ENCODE data around the gene PRRT1B.

The PRRT1B gene

DNA sequence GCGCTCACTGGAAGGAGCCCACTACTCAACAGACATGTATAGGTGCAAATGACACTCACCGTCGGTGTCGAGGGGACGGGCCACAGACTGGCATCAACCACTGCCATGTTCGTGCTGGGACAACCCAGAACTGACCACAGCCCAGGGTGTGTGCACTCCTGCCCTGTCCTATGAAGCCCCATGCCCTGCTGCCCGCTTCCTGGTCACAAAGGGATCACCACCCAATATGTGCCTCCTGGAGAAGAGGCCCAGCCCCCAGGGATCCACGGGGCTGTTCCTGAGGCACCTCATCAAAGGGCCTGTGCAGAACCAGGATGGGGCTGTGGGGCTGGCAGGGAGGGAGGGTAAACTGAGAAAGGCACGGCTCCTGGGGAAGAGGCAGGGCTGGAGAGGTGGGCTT lies 43.1 kb downstream of the PRRT1B start:
- H3K9ac ChIP-seq (ENCODE audit: low read depth, low read length), result no peak overlapping the region
- no peaks in the 10 kb centered on the region for H3K4me1 ChIP-seq (ENCODE audit: control insufficient read depth, insufficient read depth, low read length)
- peaks cover 50% of the 10 kb centered on the region for H3K36me3 ChIP-seq (ENCODE audit: control insufficient read depth, insufficient read depth, low read length)
- no peaks in the 10 kb centered on the region for H3K9me3 ChIP-seq (ENCODE audit: control insufficient read depth, insufficient read depth, low read length)
- no peak overlapping the region for H3K4me3 ChIP-seq (ENCODE audit: low read depth, low read length)
- H3K27me3 ChIP-seq (ENCODE audit: control insufficient read depth, insufficient read depth, low read length), result no peaks in the 10 kb centered on the region

DNA sequence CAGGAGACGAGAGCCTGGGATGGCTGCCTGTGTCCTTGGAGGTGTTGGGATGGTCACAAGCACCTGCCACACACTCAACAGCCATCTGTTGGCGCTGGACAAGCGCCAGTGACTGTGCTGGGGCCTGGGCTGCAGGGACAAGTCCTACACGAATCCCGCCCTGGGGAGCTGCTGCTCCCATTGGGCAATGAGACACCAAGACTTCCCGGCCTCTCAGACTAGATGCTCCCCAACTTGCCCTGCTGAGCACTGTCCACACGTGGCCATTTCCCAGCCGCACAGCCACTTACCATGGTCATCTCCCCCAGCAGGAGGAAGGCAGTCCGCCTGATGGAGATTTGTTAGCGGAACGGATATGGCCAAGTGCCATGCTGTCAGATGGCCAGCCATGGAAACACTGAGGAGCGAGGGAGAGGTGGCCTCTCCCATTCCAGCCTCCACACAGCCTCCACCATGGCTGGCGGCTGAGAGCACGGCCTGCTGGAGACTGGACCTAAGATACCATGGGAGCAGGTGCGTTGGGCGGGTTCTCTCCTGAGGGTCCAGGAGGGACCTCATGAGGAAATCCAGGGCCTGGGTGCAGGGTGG lies 43.9 kb downstream of the PRRT1B start:
- Histone ChIP-seq H3K36me3 (ENCODE audit: control insufficient read depth, insufficient read depth, low read length) (peaks cover 46% of the 10 kb centered on the region), H3K4me1 (ENCODE audit: control insufficient read depth, insufficient read depth, low read length) (no peaks in the 10 kb centered on the region), H3K4me3 (ENCODE audit: low read depth, low read length) (no peak overlapping the region), H3K27me3 (ENCODE audit: control insufficient read depth, insufficient read depth, low read length) (no peaks in the 10 kb centered on the region), H3K9ac (ENCODE audit: low read depth, low read length) (no peak overlapping the region), H3K9me3 (ENCODE audit: control insufficient read depth, insufficient read depth, low read length) (no peaks in the 10 kb centered on the region)

DNA sequence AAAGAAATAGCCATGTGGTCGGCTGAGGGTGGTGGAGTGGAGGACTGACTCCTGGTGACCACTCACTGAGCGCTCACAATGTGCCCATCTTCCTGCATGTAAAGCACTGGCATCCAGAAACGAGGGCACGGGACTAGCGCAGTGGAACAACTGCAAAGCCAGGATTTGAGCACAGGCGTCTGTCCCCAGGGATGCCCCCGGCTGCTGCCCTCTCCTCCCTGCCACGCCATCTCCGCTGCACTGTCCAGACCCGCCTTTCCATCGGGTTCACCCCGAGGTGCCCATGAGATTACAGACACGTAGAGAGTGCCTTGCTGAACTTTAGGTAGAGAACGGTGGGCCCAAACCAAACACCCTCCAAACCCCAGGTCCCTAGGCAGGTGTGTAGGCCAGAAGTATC lies 44.7 kb downstream of the PRRT1B start:
- Histone ChIP-seq H3K4me3 (ENCODE audit: low read depth, low read length) (no peak overlapping the region), H3K27me3 (ENCODE audit: control insufficient read depth, insufficient read depth, low read length) (no peaks in the 10 kb centered on the region), H3K36me3 (ENCODE audit: control insufficient read depth, insufficient read depth, low read length) (peaks cover 41% of the 10 kb centered on the region), H3K9ac (ENCODE audit: low read depth, low read length) (no peak overlapping the region), H3K4me1 (ENCODE audit: control insufficient read depth, insufficient read depth, low read length) (no peaks in the 10 kb centered on the region), H3K9me3 (ENCODE audit: control insufficient read depth, insufficient read depth, low read length) (no peaks in the 10 kb centered on the region)

DNA sequence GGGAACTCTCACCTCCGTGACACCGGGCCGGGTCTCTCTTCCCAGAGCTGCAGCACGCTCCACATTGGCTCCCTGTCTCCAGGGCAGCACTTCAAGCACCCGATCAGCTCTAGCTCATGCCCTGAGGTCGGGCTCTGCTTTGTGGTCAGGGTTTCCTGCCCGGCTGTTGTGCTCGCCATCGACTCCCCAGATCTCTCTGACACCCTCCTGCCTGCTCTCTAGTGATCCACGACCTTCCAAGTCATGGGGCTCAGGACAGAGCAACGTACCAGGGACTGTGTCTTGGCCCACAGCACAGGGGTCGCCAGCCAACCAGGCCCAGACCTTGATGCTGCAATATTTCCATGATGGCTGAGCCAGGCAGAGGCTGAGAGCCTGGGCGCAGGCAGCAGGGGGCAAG lies 45.1 kb downstream of the PRRT1B start:
- no peak overlapping the region for H3K9ac ChIP-seq (ENCODE audit: low read depth, low read length)
- H3K36me3 ChIP-seq (ENCODE audit: control insufficient read depth, insufficient read depth, low read length), result peaks cover 40% of the 10 kb centered on the region

DNA sequence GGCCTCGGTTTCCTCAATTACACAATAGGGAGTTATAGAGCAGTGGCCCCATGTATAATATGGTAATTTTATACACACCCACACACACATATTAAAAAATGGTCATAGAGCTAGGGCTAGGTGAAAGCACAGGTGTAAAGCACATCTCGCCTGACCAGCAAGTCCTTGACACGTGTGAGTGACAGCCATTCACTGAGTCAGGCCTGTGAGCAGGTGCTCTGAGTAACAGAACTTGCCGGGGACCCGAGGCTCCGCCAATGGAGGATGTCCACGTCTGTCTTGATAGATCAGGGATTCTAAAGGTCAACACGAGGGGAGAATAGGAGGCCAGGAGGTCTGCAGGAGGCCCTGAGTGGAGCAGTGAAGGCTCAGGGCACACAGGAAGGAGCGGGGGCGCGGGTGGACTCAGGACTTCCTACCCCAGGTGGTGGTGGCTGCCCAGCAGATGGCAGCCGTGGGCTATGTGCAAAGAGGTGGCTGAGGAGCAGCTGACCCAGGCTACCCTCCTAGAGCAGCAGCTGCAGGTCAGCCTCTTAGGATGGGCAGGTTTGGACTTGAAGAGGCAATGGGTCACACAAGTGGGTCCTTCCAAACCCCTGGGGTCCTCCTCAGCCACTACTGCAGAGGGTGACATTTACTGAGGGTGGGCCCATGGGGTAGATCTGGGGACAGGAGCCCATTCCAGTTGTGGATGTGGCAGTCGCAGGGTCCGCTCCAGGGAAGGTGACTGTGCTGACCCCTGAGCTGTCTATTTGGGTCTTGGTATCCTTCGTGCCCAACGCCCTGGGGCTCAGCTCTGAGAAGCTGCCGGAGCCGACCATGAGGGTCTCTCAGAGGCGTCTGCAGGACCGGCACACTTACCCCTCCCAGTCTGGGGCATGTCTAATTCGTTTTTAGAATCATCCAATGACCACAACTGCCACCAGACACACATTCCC lies 45.9 kb downstream of the PRRT1B start:
- Histone ChIP-seq H3K36me3 (ENCODE audit: control insufficient read depth, insufficient read depth, low read length) (peaks cover 48% of the 10 kb centered on the region), H3K9ac (ENCODE audit: low read depth, low read length) (no peak overlapping the region)

More for the DNA sequence above, 45.1 kb downstream of the PRRT1B start:
- no peaks in the 10 kb centered on the region for H3K27me3 ChIP-seq (ENCODE audit: control insufficient read depth, insufficient read depth, low read length)
- no peaks in the 10 kb centered on the region for H3K4me1 ChIP-seq (ENCODE audit: control insufficient read depth, insufficient read depth, low read length)
- no peaks in the 10 kb centered on the region for H3K9me3 ChIP-seq (ENCODE audit: control insufficient read depth, insufficient read depth, low read length)
- H3K4me3 ChIP-seq (ENCODE audit: low read depth, low read length), result no peak overlapping the region

DNA sequence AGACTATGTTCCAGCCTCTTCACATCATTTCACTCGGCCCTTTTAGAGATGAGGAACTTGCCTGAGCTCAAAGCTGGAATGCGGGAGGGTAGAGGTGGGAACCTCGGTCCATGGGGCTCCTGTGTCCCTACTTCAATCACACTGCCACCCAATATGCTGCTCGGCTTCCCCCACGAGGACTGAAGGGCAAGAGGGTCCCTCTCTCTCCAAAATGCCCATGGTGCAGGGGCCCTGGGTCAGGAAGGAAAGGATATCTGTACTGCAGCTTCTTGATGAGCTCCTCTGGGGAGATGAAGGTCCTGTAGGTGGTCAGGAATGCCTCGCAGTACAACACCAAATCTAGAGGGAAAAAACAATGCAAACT lies 46.5 kb downstream of the PRRT1B start:
- H3K9me3 ChIP-seq (ENCODE audit: control insufficient read depth, insufficient read depth, low read length), result no peaks in the 10 kb centered on the region

More for the DNA sequence above, 45.9 kb downstream of the PRRT1B start:
- Histone ChIP-seq H3K4me1 (ENCODE audit: control insufficient read depth, insufficient read depth, low read length) (no peaks in the 10 kb centered on the region), H3K27me3 (ENCODE audit: control insufficient read depth, insufficient read depth, low read length) (no peaks in the 10 kb centered on the region), H3K4me3 (ENCODE audit: low read depth, low read length) (no peak overlapping the region), H3K9me3 (ENCODE audit: control insufficient read depth, insufficient read depth, low read length) (no peaks in the 10 kb centered on the region)

DNA sequence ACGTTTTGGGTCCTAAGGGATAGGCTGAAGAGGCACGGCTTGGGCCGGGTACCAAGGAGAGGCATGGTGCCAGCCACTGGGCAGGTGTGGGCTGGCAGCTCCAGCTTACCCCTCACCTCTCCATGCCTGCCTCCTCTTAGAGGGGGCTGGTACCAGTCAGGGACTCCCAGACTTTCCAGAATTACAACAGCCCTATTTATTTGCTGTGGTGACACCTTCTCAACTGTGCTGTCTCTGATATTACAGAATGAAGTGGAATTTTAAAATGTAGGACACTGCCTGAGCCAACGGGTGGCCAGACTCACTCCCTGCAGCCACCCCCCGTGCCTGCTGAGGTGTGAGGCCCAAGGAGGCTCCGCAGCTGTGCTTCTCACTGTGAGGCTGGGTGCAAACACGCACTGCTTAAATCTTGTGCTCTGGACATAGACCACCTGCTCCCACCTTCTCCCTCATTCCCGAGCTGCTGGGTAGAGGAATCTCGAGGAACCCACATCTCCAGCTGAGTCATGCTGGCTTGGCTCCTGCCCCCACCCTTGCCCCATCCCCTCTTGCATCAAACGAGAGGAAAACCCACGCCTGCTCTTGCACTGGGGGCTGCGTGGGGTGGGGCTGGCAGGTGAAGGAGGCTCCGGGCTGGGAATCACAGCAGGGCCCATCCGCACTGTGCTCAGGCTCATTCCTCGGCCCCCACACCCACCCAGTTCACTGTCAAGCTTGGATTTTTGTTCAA lies 47.9 kb downstream of the PRRT1B start:
- H3K9ac ChIP-seq (ENCODE audit: low read depth, low read length), result no peak overlapping the region
- no peaks in the 10 kb centered on the region for H3K9me3 ChIP-seq (ENCODE audit: control insufficient read depth, insufficient read depth, low read length)
- H3K27me3 ChIP-seq (ENCODE audit: control insufficient read depth, insufficient read depth, low read length), result no peaks in the 10 kb centered on the region
- no peaks in the 10 kb centered on the region for H3K4me1 ChIP-seq (ENCODE audit: control insufficient read depth, insufficient read depth, low read length)
- H3K4me3 ChIP-seq (ENCODE audit: low read depth, low read length), result no peak overlapping the region
- peaks cover 55% of the 10 kb centered on the region for H3K36me3 ChIP-seq (ENCODE audit: control insufficient read depth, insufficient read depth, low read length)

More for the DNA sequence above, 46.5 kb downstream of the PRRT1B start:
- H3K36me3 ChIP-seq (ENCODE audit: control insufficient read depth, insufficient read depth, low read length), result peaks cover 53% of the 10 kb centered on the region
- H3K4me3 ChIP-seq (ENCODE audit: low read depth, low read length), result no peak overlapping the region
- H3K9ac ChIP-seq (ENCODE audit: low read depth, low read length), result no peak overlapping the region
- no peaks in the 10 kb centered on the region for H3K4me1 ChIP-seq (ENCODE audit: control insufficient read depth, insufficient read depth, low read length)
- no peaks in the 10 kb centered on the region for H3K27me3 ChIP-seq (ENCODE audit: control insufficient read depth, insufficient read depth, low read length)

DNA sequence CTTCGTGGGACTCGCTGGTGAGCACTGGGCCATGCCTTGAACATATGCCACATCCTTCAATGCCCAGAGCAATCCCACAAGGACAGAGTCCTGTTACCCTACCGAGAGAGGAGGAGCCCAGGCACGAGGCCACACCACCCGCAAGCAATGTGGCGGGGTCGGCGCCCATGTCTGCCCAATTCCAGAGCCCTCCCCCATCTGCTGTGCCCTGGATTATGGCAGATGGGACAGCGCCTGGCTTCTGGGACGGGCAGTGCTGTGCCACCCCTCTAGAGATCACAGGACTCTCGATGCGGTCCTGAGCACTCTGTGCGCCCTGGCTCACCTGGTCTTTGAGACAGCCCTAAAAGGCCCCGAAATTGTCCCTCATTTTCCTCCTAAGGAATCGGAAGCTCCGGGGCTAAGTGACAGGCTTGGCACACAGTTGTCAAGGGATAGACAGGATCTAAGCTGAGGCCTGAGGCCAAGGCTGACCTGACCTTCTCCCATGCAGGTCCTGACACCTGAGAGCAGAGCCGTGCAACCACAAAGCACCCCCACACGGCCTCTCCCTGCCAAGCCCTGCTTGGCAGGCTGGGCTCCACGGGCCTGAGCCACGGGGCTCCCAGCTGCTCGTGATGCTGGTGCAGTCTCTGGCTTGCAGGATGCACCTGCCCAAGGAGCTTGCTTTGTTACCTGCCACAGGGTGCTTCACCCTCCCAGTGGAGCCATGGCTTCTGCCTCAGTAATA lies 48.8 kb downstream of the PRRT1B start:
- no peaks in the 10 kb centered on the region for H3K27me3 ChIP-seq (ENCODE audit: control insufficient read depth, insufficient read depth, low read length)
- no peaks in the 10 kb centered on the region for H3K4me1 ChIP-seq (ENCODE audit: control insufficient read depth, insufficient read depth, low read length)
- H3K9me3 ChIP-seq (ENCODE audit: control insufficient read depth, insufficient read depth, low read length), result no peaks in the 10 kb centered on the region
- H3K9ac ChIP-seq (ENCODE audit: low read depth, low read length), result no peak overlapping the region
- no peak overlapping the region for H3K4me3 ChIP-seq (ENCODE audit: low read depth, low read length)
- H3K36me3 ChIP-seq (ENCODE audit: control insufficient read depth, insufficient read depth, low read length), result peaks cover 51% of the 10 kb centered on the region

DNA sequence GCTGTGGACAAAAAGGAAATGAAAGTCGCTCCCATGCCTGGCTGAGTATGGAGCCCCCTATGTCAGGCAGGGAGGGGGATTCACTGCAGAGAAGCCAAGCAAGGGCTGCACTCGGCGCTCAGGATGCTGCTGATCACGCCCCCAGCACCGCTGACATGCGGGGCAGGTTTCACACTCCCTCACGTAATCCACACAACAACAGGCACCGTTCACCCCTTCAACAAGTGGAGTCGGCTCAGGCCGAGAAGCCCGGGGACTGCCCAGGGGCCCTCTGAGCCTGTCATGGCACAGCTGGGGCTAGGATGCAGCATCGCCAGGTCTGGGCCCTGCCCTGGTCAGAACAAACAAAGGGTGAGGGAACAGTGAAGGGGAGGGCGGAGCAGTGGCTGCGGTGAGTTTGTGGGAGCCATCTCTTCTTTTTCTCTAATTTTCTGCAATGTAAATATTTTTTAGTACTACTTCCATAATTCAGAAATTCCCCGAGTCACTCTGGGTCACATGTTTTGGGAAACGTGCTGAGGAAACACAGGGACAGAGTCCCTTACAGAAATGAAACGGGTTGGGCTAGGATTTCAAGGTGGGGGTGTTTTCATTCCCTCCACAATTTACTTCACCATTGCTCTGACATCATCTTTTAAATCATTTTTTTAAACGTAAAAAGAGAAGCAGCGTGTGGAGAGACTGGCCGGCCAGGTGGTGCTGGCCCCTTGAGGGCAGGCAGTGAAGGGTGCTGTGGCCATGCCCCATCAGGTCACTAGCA lies 49.8 kb downstream of the PRRT1B start:
- Histone ChIP-seq H3K9me3 (ENCODE audit: control insufficient read depth, insufficient read depth, low read length) (no peaks in the 10 kb centered on the region), H3K27me3 (ENCODE audit: control insufficient read depth, insufficient read depth, low read length) (no peaks in the 10 kb centered on the region), H3K4me3 (ENCODE audit: low read depth, low read length) (no peak overlapping the region), H3K9ac (ENCODE audit: low read depth, low read length) (no peak overlapping the region), H3K4me1 (ENCODE audit: control insufficient read depth, insufficient read depth, low read length) (no peaks in the 10 kb centered on the region), H3K36me3 (ENCODE audit: control insufficient read depth, insufficient read depth, low read length) (peaks cover 48% of the 10 kb centered on the region)

DNA sequence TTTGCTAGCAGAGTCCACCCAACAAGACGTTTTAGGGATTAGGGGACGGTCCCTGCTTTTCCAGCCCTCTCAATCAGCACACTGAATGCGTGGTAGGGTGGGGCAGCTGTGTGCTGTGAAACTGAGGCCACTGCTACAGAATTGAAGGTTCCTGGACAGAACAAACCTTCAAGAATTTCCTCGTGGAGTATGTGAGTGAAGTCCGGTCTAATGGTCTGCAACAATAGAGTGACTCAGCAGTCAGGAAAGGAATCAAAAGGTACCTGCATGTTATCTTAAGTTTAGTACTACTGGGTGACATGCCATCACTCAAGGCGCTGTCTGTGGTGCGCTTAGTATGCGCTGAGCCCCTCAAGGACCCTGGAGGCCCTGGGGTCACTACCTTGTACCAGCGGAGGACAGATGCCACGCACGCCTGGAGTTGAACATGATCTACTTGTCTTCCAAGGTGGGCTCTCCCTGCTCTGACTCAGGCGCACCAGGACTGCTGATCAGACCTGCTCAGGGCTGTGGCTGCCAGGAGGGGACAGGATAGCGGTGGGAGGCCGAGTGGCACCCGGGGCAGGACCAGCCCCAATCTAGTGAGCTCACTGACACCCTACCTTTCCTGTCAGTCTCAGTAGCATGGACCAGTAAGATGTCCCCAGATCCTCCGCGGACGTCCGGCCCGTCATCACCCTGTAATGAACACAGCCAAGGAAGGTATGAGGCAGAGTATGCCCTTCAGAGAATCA lies 50.5 kb downstream of the PRRT1B start:
- Histone ChIP-seq H3K4me3 (ENCODE audit: low read depth, low read length) (no peak overlapping the region), H3K4me1 (ENCODE audit: control insufficient read depth, insufficient read depth, low read length) (no peaks in the 10 kb centered on the region), H3K36me3 (ENCODE audit: control insufficient read depth, insufficient read depth, low read length) (peaks cover 48% of the 10 kb centered on the region), H3K27me3 (ENCODE audit: control insufficient read depth, insufficient read depth, low read length) (no peaks in the 10 kb centered on the region), H3K9me3 (ENCODE audit: control insufficient read depth, insufficient read depth, low read length) (no peaks in the 10 kb centered on the region), H3K9ac (ENCODE audit: low read depth, low read length) (no peak overlapping the region)

Data from iPS-15b (cell line).